Choroid plexus epithelial cell (primary cell): Measurements from ENCODE around the gene CLEC7A.

Experiments
- DNase-seq: peaks from one replicate; pipeline ENCODE4 v3.0.0-alpha.2; 2010; ENCODE audit warnings: low read depth
- H3K4me3 ChIP-seq: 2 replicates; pipeline ENCODE4 v1.5.1; 2011; ENCODE audit warnings: low read depth, mild to moderate bottlenecking, control low read depth, low read length, moderate library complexity
- CTCF ChIP-seq: conservative IDR thresholded peaks from 2 replicates; pipeline ENCODE4 v1.5.1; 2011; ENCODE audit warnings: low read depth, mild to moderate bottlenecking, control low read depth, inconsistent platforms, low read length, moderate library complexity

CLEC7A gene

GRCh38 chr12:10128687-10129086 lies 1.3 kb downstream of the CLEC7A start:
- no peak overlapping the region for H3K4me3 ChIP-seq
- no peak for TF ChIP-seq CTCF
- peak; percentile 9 for DNase-seq

DNA sequence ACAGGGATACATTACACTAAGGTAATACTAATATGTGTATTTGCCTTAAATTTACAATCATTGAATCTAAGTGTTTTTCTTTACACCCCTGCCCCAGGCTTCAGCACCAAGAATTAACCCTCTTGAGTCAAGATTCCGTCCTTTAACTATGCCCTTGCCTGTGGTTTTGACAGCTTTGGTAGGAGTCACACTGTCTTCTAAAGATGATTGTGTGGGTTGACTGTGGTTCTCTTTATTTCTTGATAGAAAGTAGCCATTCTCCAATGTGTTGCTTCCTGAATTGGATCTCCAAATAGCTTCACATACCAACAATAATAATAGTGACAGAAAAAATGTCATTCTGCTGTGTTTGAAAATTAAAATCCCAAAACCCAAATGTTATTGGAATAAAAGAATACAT lies 3.6 kb downstream of the CLEC7A start:
- no peak for TF ChIP-seq CTCF
- no peak for DNase-seq
- H3K4me3 ChIP-seq = no peak overlapping the region

DNA sequence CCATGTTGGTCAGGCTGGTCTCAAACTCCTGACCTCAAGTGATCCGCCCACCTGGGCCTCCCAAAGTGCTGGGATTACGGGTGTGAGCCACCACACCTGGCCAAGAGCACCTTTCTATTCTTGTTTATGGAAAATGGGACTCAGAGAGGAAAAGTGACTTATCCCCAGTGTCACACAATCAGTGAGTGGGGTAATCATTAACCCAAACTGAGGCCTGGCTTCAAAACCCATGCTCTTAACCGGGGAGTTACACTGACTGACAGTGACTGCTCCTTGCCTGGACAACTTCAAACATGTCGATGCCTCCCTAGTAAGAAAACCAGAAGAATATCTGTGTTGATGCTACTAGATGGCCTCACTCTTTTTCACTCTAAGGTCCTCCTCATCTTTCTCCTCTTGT lies 7.3 kb downstream of the CLEC7A start:
- DNase-seq = no peak
- no peak overlapping the region for H3K4me3 ChIP-seq
- no peak for TF ChIP-seq CTCF

GRCh38 chr12:10121278-10121677 lies 8.7 kb downstream of the CLEC7A start:
- TF ChIP-seq CTCF = no peak
- DNase-seq = no peak
- no peak overlapping the region for H3K4me3 ChIP-seq

DNA sequence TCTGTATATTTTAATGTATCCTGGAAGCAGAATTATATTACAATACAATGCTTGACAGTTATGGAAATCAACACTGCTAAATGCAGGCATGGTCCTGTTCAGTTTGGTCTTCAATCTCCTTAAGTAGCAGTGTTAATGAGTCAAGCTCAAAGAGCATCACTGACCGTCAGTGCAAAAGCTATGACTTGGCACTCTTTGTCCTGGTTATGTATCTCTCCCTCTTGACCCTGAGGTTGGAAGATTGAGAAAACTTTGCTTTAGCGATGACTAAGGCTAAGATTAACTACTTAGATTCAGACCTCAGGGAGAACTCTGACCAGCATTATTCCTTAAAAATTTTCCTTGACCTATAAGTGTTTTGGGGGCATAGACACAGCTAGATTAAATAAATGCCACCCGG lies 10.9 kb downstream of the CLEC7A start:
- H3K4me3 ChIP-seq = no peak overlapping the region
- DNase-seq = no peak
- no peak for TF ChIP-seq CTCF

GRCh38 chr12:10115890-10116289 lies 14.1 kb downstream of the CLEC7A start:
- no peak overlapping the region for H3K4me3 ChIP-seq
- TF ChIP-seq CTCF = no peak
- DNase-seq = no peak

DNA sequence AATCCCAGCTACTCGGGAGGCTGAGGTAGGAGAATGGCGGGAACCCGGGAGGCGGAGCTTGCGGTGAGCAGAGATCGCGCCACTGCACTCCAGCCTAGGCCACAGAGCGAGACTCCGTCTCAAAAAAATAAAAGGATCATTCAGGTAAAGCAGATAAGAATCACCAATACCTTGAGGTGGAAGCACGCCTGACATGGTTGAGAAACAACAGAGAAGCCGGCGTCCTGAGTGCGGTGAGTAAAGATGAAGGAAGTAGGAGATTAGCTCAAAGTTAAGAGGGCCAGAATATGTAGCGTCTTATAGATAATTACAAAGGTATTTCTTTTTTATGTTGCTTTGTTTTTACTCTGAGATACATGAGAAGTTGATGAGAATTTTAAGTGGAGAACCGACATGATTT lies 14.7 kb downstream of the CLEC7A start:
- TF ChIP-seq CTCF = no peak
- no peak overlapping the region for H3K4me3 ChIP-seq
- DNase-seq = no peak
